ENCODE results near the gene FAH.

Gene FAH

GRCh38 chr15:80179025-80179759, 26.4 kb downstream of the FAH start:
- Histone ChIP-seq H3K4me3 (no peak overlapping the region), H3K9ac (ENCODE audit: insufficient read length) (no peak overlapping the region), H3K9me3 (ENCODE audit: low read depth, low read length) (no peaks in the 10 kb centered on the region), H3K36me3 (ENCODE audit: insufficient read depth, low read length) (no peaks in the 10 kb centered on the region), H3K27ac (no peak overlapping the region)
- TF ChIP-seq FOXP2 (optimal IDR thresholded peaks at IDR 0.05; ENCODE audit: control extremely low read depth, extremely low read length, insufficient read depth), result no peak
- no peak for TF ChIP-seq POLR2AphosphoS5 (IDR thresholded peaks at IDR 0.05; ENCODE audit: borderline replicate concordance, low read depth, low read length)
- TF ChIP-seq EZH2 (IDR thresholded peaks at IDR 0.05), result no peak
- no peak for DNase-seq (ENCODE audit: low read depth, low spot score)

GRCh38 chr15:80179935-80180334, 27.1 kb downstream of the FAH start:
- H3K9ac ChIP-seq (ENCODE audit: insufficient read length), result no peak overlapping the region
- no peak for TF ChIP-seq POLR2AphosphoS5 (IDR thresholded peaks at IDR 0.05; ENCODE audit: borderline replicate concordance, low read depth, low read length)
- TF ChIP-seq FOXP2 (optimal IDR thresholded peaks at IDR 0.05; ENCODE audit: control extremely low read depth, extremely low read length, insufficient read depth), result no peak
- TF ChIP-seq EZH2 (IDR thresholded peaks at IDR 0.05), result no peak
- DNase-seq (ENCODE audit: low read depth, low spot score), result no peak
- H3K27ac ChIP-seq, result no peak overlapping the region
- H3K9me3 ChIP-seq (ENCODE audit: low read depth, low read length), result no peaks in the 10 kb centered on the region
- no peaks in the 10 kb centered on the region for H3K36me3 ChIP-seq (ENCODE audit: insufficient read depth, low read length)
- no peak overlapping the region for H3K4me3 ChIP-seq

GRCh38 chr15:80180468-80180867, 27.7 kb downstream of the FAH start:
- no peaks in the 10 kb centered on the region for H3K9me3 ChIP-seq (ENCODE audit: low read depth, low read length)
- no peak overlapping the region for H3K27ac ChIP-seq
- no peaks in the 10 kb centered on the region for H3K36me3 ChIP-seq (ENCODE audit: insufficient read depth, low read length)
- DNase-seq (ENCODE audit: low read depth, low spot score), result no peak
- no peak for TF ChIP-seq POLR2AphosphoS5 (IDR thresholded peaks at IDR 0.05; ENCODE audit: borderline replicate concordance, low read depth, low read length)
- TF ChIP-seq FOXP2 (optimal IDR thresholded peaks at IDR 0.05; ENCODE audit: control extremely low read depth, extremely low read length, insufficient read depth), result no peak
- no peak for TF ChIP-seq EZH2 (IDR thresholded peaks at IDR 0.05)
- no peak overlapping the region for H3K4me3 ChIP-seq
- no peak overlapping the region for H3K9ac ChIP-seq (ENCODE audit: insufficient read length)

GRCh38 chr15:80180986-80181385, 28.2 kb downstream of the FAH start:
- Histone ChIP-seq H3K27ac (no peak overlapping the region), H3K36me3 (ENCODE audit: insufficient read depth, low read length) (no peaks in the 10 kb centered on the region), H3K9me3 (ENCODE audit: low read depth, low read length) (no peaks in the 10 kb centered on the region), H3K9ac (ENCODE audit: insufficient read length) (no peak overlapping the region), H3K4me3 (no peak overlapping the region)
- no peak for DNase-seq (ENCODE audit: low read depth, low spot score)
- TF ChIP-seq FOXP2 (optimal IDR thresholded peaks at IDR 0.05; ENCODE audit: control extremely low read depth, extremely low read length, insufficient read depth) (no peak), POLR2AphosphoS5 (IDR thresholded peaks at IDR 0.05; ENCODE audit: borderline replicate concordance, low read depth, low read length) (no peak), EZH2 (IDR thresholded peaks at IDR 0.05) (no peak)

GRCh38 chr15:80182611-80183261, 29.9 kb downstream of the FAH start:
- Histone ChIP-seq H3K27ac (no peak overlapping the region), H3K9ac (ENCODE audit: insufficient read length) (no peak overlapping the region), H3K4me3 (no peak overlapping the region), H3K9me3 (ENCODE audit: low read depth, low read length) (no peaks in the 10 kb centered on the region), H3K36me3 (ENCODE audit: insufficient read depth, low read length) (no peaks in the 10 kb centered on the region)
- TF ChIP-seq EZH2 (IDR thresholded peaks at IDR 0.05) (no peak), POLR2AphosphoS5 (IDR thresholded peaks at IDR 0.05; ENCODE audit: borderline replicate concordance, low read depth, low read length) (no peak), FOXP2 (optimal IDR thresholded peaks at IDR 0.05; ENCODE audit: control extremely low read depth, extremely low read length, insufficient read depth) (no peak)
- DNase-seq (ENCODE audit: low read depth, low spot score), result no peak

- TF ChIP-seq EZH2 (IDR thresholded peaks at IDR 0.05) (no peak), POLR2AphosphoS5 (IDR thresholded peaks at IDR 0.05; ENCODE audit: borderline replicate concordance, low read depth, low read length) (no peak), FOXP2 (optimal IDR thresholded peaks at IDR 0.05; ENCODE audit: control extremely low read depth, extremely low read length, insufficient read depth) (no peak)
- Histone ChIP-seq H3K27ac (no peak overlapping the region), H3K4me3 (no peak overlapping the region), H3K36me3 (ENCODE audit: insufficient read depth, low read length) (no peaks in the 10 kb centered on the region), H3K9me3 (ENCODE audit: low read depth, low read length) (no peaks in the 10 kb centered on the region), H3K9ac (ENCODE audit: insufficient read length) (no peak overlapping the region)
- no peak for DNase-seq (ENCODE audit: low read depth, low spot score)
These were observed 30.5 kb downstream of the FAH start for GRCh38 chr15:80183306-80183705.

- TF ChIP-seq EZH2 (IDR thresholded peaks at IDR 0.05) (no peak), FOXP2 (optimal IDR thresholded peaks at IDR 0.05; ENCODE audit: control extremely low read depth, extremely low read length, insufficient read depth) (no peak), POLR2AphosphoS5 (IDR thresholded peaks at IDR 0.05; ENCODE audit: borderline replicate concordance, low read depth, low read length) (no peak)
- H3K9me3 ChIP-seq (ENCODE audit: low read depth, low read length), result no peaks in the 10 kb centered on the region
- no peak overlapping the region for H3K9ac ChIP-seq (ENCODE audit: insufficient read length)
- no peak overlapping the region for H3K4me3 ChIP-seq
- H3K36me3 ChIP-seq (ENCODE audit: insufficient read depth, low read length), result no peaks in the 10 kb centered on the region
- no peak for DNase-seq (ENCODE audit: low read depth, low spot score)
- H3K27ac ChIP-seq, result no peak overlapping the region
These were observed 31.1 kb downstream of the FAH start for GRCh38 chr15:80183886-80184285.

- TF ChIP-seq FOXP2 (optimal IDR thresholded peaks at IDR 0.05; ENCODE audit: control extremely low read depth, extremely low read length, insufficient read depth) (no peak), POLR2AphosphoS5 (IDR thresholded peaks at IDR 0.05; ENCODE audit: borderline replicate concordance, low read depth, low read length) (no peak), EZH2 (IDR thresholded peaks at IDR 0.05) (no peak)
- no peak for DNase-seq (ENCODE audit: low read depth, low spot score)
- no peak overlapping the region for H3K27ac ChIP-seq
- no peak overlapping the region for H3K9ac ChIP-seq (ENCODE audit: insufficient read length)
- H3K36me3 ChIP-seq (ENCODE audit: insufficient read depth, low read length), result no peaks in the 10 kb centered on the region
- no peak overlapping the region for H3K4me3 ChIP-seq
- H3K9me3 ChIP-seq (ENCODE audit: low read depth, low read length), result no peaks in the 10 kb centered on the region
These were observed 31.8 kb downstream of the FAH start for GRCh38 chr15:80184554-80184953.

Measured in SK-N-MC (cell line).